A549 (cell line): Measurements from ENCODE around the gene TAC3.

ENCODE experiments used
- FOSL2 ChIP-seq, 2 experiments: fragments of 450-650 bp in 1 of 2; fragments of >200 bp in 1 of 2; sonication (Bioruptor Twin) in 1 of 2; formaldehyde crosslinking; IDR thresholded peaks; 2 replicates each; pipeline versions ENCODE4 v1.5.0 to v1.6.1; 2016 to 2020; ENCODE audit warnings: mild to moderate bottlenecking in 1 of 2, moderate library complexity in 1 of 2
- HOXB13 ChIP-seq: fragments of 250-450 bp; sonication (Bioruptor Pico); IDR thresholded peaks from 2 replicates; pipeline ENCODE4 v1.5.0; 2020; ENCODE audit warnings: low read depth, mild to moderate bottlenecking, moderate library complexity
- KDM5A ChIP-seq: fragments of 200-600 bp; sonication (generic); IDR thresholded peaks from 2 replicates; pipeline ENCODE4 v1.6.1; 2016; ENCODE audit warnings: antibody characterized with exemption, mild to moderate bottlenecking
- MAZ ChIP-seq: fragments of 150-350 bp; IDR thresholded peaks from 2 replicates; pipeline ENCODE4 v1.6.1; 2014; ENCODE audit warnings: antibody characterized with exemption, low read depth, low read length, borderline replicate concordance
- NR3C1 ChIP-seq: fragments of >200 bp; sonication (Bioruptor Twin); formaldehyde crosslinking; IDR thresholded peaks from 3 replicates; pipeline ENCODE4 v1.6.1; 2017
- PHF8 ChIP-seq: fragments of 200-600 bp; sonication (generic); IDR thresholded peaks from 2 replicates; pipeline ENCODE4 v1.6.1; 2016; ENCODE audit warnings: low read depth, mild to moderate bottlenecking, antibody characterized with exemption, moderate library complexity, borderline replicate concordance
- POLR2A ChIP-seq: IDR thresholded peaks from 2 replicates; pipeline ENCODE4 v1.6.1; 2012; ENCODE audit warnings: mild to moderate bottlenecking, low read length
- ZFP36 ChIP-seq: fragments of 450-650 bp; IDR thresholded peaks from 2 replicates; pipeline ENCODE4 v1.6.1; 2014; ENCODE audit warnings: borderline replicate concordance; ENCODE audit not compliant: partially characterized antibody
- ZSCAN20 ChIP-seq: fragments of 250-450 bp; sonication (Bioruptor Pico); IDR thresholded peaks from 2 replicates; pipeline ENCODE4 v1.8.0; 2022; ENCODE audit warnings: mild to moderate bottlenecking, moderate library complexity
- TF ChIP-seq, protein P1 (sequence below): fragments of >200 bp; sonication (Bioruptor Twin); formaldehyde crosslinking; IDR thresholded peaks from 3 replicates; pipeline ENCODE4 v1.5.1; 2016
- TF ChIP-seq, protein P2 (sequence below): fragments of 200-600 bp; sonication (generic); IDR thresholded peaks from 2 replicates; pipeline ENCODE4 v1.6.1; 2016; ENCODE audit warnings: antibody characterized with exemption, mild to moderate bottlenecking, moderate library complexity
- TF ChIP-seq, protein P3 (sequence below): IDR thresholded peaks from 2 replicates; pipeline ENCODE4 v1.6.1; 2012
- TF ChIP-seq, protein P4 (sequence below): fragments of 150-350 bp; IDR thresholded peaks from 2 replicates; pipeline ENCODE4 v1.6.1; 2014; ENCODE audit warnings: low read depth, mild to moderate bottlenecking, low read length

DNA sequence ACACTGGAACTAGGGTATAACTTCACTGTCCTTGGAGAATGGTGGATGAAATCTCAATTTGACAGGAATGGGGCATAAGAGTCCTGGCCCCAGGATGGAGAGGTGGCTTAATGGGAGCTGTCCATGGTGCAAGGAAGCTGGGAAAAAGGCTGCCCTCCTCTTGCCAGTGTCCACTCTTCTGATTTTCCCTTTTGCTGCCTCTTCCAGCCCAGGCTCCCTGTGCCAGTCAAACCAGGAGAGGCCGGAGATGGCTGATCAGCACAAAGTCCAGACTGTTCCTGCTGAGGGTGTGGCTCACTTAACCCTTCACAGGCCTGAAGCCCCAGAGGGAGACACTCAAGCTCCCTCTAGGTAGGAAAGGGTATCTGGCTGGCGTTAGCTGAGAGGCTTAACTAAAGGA lies 33.6 kb upstream of the TAC3 start, which contains the start of gene MYO1A:
- TF ChIP-seq, protein P1, sequence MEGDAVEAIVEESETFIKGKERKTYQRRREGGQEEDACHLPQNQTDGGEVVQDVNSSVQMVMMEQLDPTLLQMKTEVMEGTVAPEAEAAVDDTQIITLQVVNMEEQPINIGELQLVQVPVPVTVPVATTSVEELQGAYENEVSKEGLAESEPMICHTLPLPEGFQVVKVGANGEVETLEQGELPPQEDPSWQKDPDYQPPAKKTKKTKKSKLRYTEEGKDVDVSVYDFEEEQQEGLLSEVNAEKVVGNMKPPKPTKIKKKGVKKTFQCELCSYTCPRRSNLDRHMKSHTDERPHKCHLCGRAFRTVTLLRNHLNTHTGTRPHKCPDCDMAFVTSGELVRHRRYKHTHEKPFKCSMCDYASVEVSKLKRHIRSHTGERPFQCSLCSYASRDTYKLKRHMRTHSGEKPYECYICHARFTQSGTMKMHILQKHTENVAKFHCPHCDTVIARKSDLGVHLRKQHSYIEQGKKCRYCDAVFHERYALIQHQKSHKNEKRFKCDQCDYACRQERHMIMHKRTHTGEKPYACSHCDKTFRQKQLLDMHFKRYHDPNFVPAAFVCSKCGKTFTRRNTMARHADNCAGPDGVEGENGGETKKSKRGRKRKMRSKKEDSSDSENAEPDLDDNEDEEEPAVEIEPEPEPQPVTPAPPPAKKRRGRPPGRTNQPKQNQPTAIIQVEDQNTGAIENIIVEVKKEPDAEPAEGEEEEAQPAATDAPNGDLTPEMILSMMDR, result no peak
- TF ChIP-seq POLR2A, result no peak
- TF ChIP-seq PHF8, result no peak
- TF ChIP-seq, protein P2, sequence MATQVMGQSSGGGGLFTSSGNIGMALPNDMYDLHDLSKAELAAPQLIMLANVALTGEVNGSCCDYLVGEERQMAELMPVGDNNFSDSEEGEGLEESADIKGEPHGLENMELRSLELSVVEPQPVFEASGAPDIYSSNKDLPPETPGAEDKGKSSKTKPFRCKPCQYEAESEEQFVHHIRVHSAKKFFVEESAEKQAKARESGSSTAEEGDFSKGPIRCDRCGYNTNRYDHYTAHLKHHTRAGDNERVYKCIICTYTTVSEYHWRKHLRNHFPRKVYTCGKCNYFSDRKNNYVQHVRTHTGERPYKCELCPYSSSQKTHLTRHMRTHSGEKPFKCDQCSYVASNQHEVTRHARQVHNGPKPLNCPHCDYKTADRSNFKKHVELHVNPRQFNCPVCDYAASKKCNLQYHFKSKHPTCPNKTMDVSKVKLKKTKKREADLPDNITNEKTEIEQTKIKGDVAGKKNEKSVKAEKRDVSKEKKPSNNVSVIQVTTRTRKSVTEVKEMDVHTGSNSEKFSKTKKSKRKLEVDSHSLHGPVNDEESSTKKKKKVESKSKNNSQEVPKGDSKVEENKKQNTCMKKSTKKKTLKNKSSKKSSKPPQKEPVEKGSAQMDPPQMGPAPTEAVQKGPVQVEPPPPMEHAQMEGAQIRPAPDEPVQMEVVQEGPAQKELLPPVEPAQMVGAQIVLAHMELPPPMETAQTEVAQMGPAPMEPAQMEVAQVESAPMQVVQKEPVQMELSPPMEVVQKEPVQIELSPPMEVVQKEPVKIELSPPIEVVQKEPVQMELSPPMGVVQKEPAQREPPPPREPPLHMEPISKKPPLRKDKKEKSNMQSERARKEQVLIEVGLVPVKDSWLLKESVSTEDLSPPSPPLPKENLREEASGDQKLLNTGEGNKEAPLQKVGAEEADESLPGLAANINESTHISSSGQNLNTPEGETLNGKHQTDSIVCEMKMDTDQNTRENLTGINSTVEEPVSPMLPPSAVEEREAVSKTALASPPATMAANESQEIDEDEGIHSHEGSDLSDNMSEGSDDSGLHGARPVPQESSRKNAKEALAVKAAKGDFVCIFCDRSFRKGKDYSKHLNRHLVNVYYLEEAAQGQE, result peak; percentile 91
- TF ChIP-seq KDM5A, result no peak
- TF ChIP-seq, protein P3, sequence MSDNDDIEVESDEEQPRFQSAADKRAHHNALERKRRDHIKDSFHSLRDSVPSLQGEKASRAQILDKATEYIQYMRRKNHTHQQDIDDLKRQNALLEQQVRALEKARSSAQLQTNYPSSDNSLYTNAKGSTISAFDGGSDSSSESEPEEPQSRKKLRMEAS, result no peak
- no peak for TF ChIP-seq ZFP36
- TF ChIP-seq, protein P4, sequence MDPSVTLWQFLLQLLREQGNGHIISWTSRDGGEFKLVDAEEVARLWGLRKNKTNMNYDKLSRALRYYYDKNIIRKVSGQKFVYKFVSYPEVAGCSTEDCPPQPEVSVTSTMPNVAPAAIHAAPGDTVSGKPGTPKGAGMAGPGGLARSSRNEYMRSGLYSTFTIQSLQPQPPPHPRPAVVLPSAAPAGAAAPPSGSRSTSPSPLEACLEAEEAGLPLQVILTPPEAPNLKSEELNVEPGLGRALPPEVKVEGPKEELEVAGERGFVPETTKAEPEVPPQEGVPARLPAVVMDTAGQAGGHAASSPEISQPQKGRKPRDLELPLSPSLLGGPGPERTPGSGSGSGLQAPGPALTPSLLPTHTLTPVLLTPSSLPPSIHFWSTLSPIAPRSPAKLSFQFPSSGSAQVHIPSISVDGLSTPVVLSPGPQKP, result no peak
- TF ChIP-seq MAZ, result no peak
- TF ChIP-seq FOSL2 (IDR thresholded peaks at IDR 0.05), result no peak
- no peak for TF ChIP-seq FOSL2 (CRISPR knock-in tag; IDR thresholded peaks at IDR 0.05)
- no peak for TF ChIP-seq ZSCAN20 (CRISPR knock-in tag)
- no peak for TF ChIP-seq NR3C1
- TF ChIP-seq HOXB13 (CRISPR knock-in tag), result no peak
